Measurements from ENCODE around the gene SLC38A11. TPM values are rescaled to one million over a fixed set of nuclear protein-coding genes. Genes with fewer than 3 reads are reported as not detected.

SLC38A11 gene, protein sequence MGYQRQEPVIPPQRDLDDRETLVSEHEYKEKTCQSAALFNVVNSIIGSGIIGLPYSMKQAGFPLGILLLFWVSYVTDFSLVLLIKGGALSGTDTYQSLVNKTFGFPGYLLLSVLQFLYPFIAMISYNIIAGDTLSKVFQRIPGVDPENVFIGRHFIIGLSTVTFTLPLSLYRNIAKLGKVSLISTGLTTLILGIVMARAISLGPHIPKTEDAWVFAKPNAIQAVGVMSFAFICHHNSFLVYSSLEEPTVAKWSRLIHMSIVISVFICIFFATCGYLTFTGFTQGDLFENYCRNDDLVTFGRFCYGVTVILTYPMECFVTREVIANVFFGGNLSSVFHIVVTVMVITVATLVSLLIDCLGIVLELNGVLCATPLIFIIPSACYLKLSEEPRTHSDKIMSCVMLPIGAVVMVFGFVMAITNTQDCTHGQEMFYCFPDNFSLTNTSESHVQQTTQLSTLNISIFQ
- total RNA-seq = 3.2 TPM

DNA sequence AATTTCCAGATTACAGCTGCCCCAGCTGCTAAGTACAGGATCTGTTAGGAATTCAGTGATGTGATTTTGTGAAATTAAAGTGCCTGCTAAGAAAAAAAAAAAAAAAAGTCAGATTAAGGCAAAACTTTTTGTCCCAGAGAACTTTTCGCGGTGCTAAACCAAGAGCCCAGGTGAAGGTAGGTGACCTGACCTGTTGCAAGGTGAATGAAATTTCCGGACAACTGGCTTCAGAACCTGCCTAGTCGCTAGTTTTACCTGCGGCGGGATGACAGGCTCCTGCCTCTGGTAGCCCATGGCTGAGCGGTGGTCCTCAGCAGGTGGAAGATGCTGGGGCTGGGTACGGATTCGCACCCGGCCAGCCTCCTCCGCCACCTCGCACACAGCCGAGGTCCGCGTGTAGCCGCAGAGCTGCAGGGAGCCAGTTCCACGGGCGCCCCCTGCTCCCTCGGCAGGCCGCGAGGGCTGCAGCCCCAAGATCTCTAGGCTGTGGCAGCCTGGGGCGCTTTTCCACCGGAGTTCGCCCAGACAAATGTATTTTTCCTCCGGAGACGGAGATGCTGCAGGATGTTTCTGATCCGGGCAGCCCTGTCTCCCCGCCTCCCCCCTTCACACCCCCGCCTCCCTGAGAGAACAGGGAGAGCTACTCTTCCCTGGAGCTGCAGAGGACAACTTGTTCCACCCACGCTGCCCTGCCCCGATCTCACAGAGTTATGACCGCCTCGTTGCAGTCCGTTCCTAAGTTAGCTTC lies at the start of gene SLC38A11:
Gene SLC38A11 (minus strand): TSS at position 572 of the 748 bp plus-strand sequence. CDS start 278 bp downstream, at position 294.

Small RNAs within 50 kb of the gene (small RNA-seq; reads per million reads assigned to genes)
- not detected for gene RNA5SP110 (ENCODE audit: low replicate concordance)
- not detected for gene RNA5SP111 (ENCODE audit: low replicate concordance)

Other genes with a start within 250 kb of the SLC38A11 start
- gene COBLL1, start 113.7 kb downstream of the SLC38A11 start, total RNA-seq = 138 TPM
- gene SCN3A, start 248.5 kb upstream of the SLC38A11 start, total RNA-seq = 0.76 TPM

Data from metanephros (tissue), 2 donors.